Fibroblast of gingiva (primary cell): Measurements from ENCODE around the gene FAM229A.

Source experiments
- DNase-seq: peaks from one replicate; pipeline ENCODE4 v3.0.0-alpha.2; 2011; ENCODE audit warnings: low read depth

The FAM229A gene

DNA sequence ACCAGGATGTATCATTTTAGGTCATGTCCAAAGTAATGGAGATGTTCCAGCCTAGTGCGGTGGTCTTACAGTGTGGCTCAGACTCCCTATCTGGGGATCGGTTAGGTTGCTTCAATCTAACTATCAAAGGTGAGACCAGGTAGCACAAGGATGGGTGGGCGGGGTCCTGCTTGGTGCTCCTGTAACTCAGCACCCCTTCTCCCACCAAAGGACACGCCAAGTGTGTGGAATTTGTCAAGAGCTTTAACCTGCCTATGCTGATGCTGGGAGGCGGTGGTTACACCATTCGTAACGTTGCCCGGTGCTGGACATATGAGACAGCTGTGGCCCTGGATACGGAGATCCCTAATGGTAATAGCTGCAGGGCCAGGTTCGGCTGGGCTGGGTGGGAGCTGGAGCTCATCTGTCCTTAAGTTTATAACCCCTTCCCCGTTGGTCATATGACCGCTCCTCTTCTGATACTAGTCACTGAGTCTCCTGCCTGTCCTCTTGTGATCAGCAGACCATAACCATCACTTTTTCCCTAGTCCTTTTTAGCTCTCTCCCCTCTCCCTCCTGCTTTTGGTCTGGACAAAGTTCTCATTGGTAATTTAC lies 31.6 kb downstream of the FAM229A start:
- DNase-seq: no peak

DNA sequence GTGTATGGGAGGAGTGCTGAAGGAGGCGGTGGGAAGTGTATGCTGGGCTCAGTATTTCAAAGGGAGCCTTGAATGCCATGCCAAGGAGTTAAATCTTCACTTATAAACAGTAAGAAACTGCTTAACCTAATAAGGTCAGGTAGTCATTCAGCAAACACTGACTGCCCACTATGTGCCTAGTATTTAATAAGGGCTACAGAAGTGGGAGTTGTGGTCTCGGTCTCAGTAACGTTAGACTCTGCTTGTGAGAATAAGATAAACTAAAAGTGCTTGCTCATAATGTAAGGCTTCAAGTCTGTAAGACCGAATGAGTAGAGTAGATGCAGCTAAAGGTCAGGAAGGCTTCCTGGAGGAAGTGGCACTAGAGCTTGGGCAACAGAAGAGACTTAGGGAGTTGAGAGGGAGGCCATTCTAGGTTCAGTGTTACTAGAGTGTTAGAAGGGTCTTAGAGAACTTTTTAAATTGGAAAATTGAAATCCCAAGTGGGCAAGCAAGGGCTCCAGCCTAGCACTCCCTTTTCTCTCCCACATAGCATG lies 32.3 kb downstream of the FAM229A start:
- no peak for DNase-seq

DNA sequence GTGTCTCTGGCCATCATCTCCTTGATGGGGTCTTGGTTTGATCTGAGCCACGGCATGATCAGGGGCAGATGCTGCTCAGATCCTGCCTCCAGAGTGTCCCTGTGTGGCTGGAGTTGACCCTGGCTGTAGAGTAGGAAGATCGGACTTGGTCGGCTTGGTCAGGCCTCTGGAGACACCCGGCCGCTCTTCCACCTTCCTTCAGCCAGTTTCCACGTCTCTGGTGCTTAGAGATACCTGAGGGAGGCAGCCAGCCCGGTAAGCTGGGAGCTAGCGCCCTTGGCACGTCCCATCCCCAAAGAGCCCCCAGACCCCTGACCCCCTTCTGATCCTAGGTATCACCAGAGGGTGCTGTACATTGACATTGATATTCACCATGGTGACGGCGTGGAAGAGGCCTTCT lies 35.1 kb downstream of the FAM229A start:
- DNase-seq: no peak

DNA sequence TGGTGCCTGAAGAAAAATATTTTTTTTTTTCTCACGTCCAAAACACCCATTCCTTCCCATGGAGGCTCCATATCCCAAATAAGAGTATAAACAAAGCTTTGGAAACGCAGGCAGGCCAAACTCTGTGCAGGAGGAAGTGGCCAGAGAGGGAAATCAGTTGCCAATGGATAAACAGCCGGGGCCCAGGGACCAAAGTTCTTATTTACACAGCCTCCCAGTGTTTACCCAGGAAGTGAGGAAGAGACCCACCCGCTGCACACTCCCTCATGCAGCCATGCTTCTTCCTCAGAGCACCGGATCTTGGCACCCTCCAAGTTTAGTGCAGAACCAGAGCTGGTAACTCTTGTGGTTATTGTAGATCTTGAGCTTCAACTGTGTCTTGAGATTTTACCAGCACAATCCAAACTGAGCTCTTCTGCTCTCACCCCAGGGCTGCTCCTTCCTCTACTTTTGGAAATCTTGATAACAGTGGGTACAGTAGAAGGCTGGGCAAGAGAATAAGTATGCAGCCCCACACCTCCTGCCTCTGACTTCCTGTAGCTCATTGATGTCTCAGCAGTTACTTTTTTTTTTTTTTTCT lies 40.5 kb downstream of the FAM229A start:
- no peak for DNase-seq

DNA sequence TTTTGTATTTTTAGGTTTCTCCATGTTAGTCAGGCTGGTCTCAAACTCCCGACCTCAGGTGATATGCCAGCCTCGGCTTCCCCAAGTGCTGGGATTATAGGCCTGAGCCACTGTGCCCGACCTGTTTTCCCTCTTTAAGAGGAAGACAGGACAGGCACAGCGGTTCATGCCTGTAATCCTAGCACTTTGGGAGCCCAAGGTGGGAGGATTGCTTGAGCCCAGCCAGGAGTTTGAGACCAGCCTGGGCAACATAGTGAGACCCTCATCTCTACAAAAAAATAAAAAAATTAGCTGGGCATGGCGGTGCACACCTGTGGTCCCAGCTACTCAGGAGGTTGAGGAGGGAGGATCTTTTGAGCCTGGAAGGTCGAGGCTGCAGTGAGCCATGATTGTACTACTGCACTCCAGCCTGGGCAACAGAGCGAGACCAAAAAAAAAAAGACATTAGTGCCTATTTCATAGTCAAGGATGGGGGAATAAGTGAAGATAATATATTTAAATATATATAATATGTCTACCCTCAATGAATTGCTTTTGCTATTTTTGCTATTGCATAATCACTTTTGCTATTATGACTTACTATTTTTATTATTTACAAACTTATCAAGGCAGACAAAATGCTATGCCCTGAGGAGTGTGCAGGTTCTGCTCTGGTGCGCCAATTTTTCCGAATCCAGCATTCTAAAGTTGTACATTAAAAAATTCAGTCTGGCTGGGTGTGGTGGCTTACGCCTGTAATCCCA lies 44.0 kb downstream of the FAM229A start:
- DNase-seq: no peak

DNA sequence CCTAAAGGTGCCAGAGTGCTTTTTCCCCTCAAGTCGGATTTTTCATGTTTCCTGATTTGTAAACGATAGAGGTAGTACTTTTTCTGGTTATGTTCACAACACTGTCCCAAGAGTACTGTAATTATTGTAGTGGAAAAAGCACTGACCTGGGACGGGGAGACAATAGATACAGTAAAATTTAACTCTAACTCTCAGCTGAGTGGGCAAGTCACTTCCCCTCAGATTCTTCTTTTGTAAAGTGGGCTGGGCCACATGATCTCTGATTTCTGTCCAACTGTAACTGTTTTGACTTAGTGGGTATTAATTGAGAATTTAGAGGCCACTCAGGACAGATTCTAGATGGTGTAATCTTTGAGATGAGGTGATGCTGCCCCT lies 45.4 kb downstream of the FAM229A start:
- DNase-seq: no peak

DNA sequence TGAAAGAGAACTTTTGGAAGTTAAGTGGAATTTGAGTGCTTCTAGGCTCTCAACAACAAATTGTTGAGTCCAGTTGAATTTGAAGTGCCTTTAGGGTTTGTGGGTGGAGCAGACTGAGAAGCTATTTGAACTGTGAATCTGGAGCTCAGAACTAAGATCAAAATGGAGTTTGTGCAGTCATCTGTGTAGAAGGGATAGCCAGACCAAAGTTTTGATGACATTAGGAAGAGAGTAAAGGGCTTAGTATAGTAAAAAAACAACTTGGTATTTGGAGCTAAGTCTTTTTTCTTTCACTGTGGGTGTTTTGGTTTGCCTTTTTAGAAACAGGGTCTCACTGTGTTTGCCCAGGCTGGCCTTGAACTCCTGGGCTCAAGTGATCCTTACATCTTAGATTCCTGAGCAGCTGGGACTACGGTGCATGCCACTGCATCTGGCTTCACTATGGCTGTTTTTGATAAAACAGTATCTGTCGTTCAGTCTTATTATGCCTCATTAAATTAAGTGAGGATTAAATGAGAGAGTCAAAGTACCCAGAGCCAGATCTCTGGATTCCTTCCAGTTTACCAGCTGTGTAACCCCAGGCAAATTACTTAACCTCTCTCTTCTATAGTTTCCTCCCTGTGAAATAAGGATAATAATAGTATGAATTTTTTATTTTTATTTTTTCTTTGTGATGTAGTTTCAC lies 50.4 kb downstream of the FAM229A start:
- no peak for DNase-seq
